Hindlimb muscle (tissue), 1 donor: ENCODE measurements around the gene FUT7. TPM values are rescaled to one million over a fixed set of nuclear protein-coding genes. Genes with fewer than 3 reads are reported as not detected.

ENCODE experiments used
- DNase-seq: peaks from one replicate; pipeline ENCODE4 v3.0.0-alpha.2; 2013
- polyA plus RNA-seq: library from polyadenylated mRNA; unstranded; fragments of 120-200 nt; gene quantifications from one replicate; pipeline ENCODE4 v1.2.1, GENCODE V29; 2013; ENCODE audit not compliant: insufficient read length

Gene FUT7
- polyA plus RNA-seq, 1 donor, result 0.10 TPM

- no peak for DNase-seq
Observed at GRCh38 chr9:137030538-137031527, 1.1 kb downstream of the FUT7 start.

- DNase-seq, result no peak
Observed at GRCh38 chr9:137030006-137030405, 1.9 kb downstream of the FUT7 start.

- peak; percentile 56 for DNase-seq
Observed at GRCh38 chr9:137029058-137029936, 2.6 kb downstream of the FUT7 start.

- peak; percentile 69 for DNase-seq
Observed at GRCh38 chr9:137028263-137029057, 3.4 kb downstream of the FUT7 start.

GRCh38 chr9:137027369-137028262, 4.3 kb downstream of the FUT7 start, which contains the start of gene ABCA2:
Gene ABCA2 (minus strand): TSS chr9:137028237. CDS start chr9:137028140, 97 bp downstream.
- DNase-seq, result no peak

- DNase-seq, result no peak
Observed at GRCh38 chr9:137026828-137027227, 5.1 kb downstream of the FUT7 start.

GRCh38 chr9:137026384-137026783, 5.5 kb downstream of the FUT7 start:
- DNase-seq, result no peak

- no peak for DNase-seq
Observed at GRCh38 chr9:137025517-137025966, 6.3 kb downstream of the FUT7 start.

GRCh38 chr9:137023583-137023991, 8.3 kb downstream of the FUT7 start:
- DNase-seq, result no peak

- no peak for DNase-seq
Observed at GRCh38 chr9:137023157-137023556, 8.7 kb downstream of the FUT7 start.

GRCh38 chr9:137022662-137023008, 9.3 kb downstream of the FUT7 start:
- DNase-seq, result no peak

GRCh38 chr9:137021979-137022661, 9.8 kb downstream of the FUT7 start:
- no peak for DNase-seq

GRCh38 chr9:137021568-137021978, 10.3 kb downstream of the FUT7 start:
- no peak for DNase-seq

GRCh38 chr9:137020771-137021567, 10.9 kb downstream of the FUT7 start:
- DNase-seq, result no peak

- no peak for DNase-seq
Observed at GRCh38 chr9:137019891-137020683, 11.8 kb downstream of the FUT7 start.

GRCh38 chr9:137018761-137019559, 12.9 kb downstream of the FUT7 start:
- DNase-seq, result no peak

GRCh38 chr9:137017791-137018497, 13.9 kb downstream of the FUT7 start:
- DNase-seq, result no peak
